GM19372 (cell line): Measurements from ENCODE around the gene MEAK7.

Source experiments
- ATAC-seq: cut with Tn5 transposase; IDR thresholded peaks from one replicate; pipeline ENCODE4 v1.9.1; 2021; ENCODE audit warnings: mild to moderate bottlenecking, low read depth, moderate library complexity; ENCODE audit not compliant: unreplicated experiment

Gene MEAK7

DNA sequence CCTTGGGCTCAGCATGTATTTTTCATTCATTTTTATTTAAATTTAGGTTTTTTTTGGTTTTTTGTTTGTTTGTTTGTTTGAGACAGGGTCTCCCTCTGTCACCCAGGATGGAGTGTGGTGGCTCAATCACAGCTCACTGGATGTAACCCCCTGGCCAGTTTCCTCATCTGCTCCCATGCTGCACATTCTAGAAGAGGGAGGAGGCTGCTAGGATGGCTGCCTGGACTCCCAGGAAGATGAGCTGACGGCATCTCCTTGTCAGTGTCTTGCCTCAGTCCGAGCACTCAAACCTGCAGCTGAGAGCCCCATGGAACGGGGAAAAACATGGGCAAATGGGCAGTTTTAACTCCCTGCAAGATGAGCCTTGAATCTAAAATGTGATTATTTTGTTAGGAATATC is 7.5 kb downstream of the MEAK7 start:
- ATAC-seq, result no peak

GRCh38 chr16:84495506-84495905 is 9.0 kb downstream of the MEAK7 start:
- ATAC-seq, result no peak

GRCh38 chr16:84489131-84489530 is 15.3 kb downstream of the MEAK7 start:
- ATAC-seq, result no peak

GRCh38 chr16:84487358-84487757 is 17.1 kb downstream of the MEAK7 start:
- no peak for ATAC-seq

DNA sequence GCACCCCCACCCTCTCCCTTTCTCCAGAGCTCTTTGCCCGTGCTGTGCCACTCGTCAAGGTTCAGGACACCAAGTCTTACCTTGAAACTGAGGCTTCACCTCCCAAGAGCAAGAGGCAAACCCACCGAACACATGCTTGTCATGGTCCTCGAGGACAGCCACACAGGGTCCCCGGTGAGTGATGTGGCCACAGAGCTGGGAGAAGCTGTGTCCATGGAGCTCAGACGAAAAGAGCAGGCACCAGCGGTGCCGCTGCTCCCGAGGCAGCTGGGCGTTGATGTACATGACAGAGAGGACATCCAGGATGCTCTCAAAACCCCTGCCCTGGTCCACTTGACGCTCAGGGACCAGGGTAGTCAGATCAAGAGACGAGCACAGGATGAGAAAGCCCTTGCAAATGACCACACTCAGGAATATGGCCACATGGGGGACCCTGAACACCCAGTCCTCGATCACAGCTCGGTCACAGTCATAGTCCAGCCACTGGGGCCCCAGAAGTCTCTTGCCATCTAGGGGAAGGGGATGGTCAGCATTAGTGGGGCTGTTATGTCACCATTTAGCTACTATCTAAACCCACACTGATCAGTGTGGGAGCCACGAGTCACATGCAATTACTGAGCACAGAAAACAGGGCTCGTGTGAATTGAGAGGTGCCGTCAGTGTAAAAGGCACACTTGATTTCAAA is 17.8 kb downstream of the MEAK7 start:
- no peak for ATAC-seq

GRCh38 chr16:84486126-84486525 is 18.3 kb downstream of the MEAK7 start:
- no peak for ATAC-seq

GRCh38 chr16:84485255-84486010 is 19.0 kb downstream of the MEAK7 start:
- no peak for ATAC-seq

- no peak for ATAC-seq
Measured at GRCh38 chr16:84484579-84485254, 19.7 kb downstream of the MEAK7 start.

- ATAC-seq, result no peak
Measured at GRCh38 chr16:84483882-84484565, 20.4 kb downstream of the MEAK7 start.

DNA sequence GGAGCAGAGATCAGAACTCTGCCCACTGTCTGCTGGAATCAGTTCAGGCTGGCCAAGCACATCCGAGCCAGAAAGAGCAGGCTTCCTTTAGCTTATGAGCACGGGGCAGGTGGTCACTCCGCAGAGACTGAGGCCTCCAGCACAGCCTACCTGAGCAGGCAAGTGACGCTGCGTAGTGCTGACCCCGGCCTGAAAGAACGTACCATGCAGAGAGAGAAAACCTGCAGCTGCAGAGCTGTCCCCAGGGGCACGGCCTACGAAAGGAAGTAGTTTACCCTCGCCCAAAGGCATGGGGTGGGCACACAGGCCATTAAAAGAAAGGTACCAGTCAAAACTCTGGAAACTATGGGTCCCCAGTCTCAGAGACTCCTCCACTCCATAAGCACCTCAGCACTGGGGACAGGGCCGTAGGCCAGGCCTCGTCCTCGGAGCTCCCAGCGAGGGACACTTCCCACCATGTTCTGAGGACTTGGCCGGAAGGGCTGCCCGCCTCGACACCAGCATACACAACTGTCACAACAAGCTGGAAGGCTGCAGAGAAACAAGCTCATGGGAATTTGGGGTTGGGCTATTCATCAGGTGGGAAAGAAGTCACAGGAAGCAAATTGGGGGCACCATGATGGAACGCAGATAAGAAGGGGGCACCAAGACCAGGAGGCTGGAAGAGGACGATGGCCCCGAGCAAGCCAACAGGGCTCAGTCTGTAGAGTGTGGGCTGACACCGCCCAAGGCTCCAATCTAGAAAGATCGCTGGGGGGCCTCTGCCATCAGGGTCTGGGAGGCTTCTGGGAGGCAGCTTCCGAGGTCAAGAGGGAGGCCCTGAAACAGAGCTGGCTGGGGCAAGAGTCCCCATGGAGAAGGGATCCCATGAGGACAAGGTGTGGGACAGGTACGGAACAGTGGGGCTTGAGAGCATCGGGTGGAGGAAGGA is 21.2 kb downstream of the MEAK7 start:
- ATAC-seq, result no peak

DNA sequence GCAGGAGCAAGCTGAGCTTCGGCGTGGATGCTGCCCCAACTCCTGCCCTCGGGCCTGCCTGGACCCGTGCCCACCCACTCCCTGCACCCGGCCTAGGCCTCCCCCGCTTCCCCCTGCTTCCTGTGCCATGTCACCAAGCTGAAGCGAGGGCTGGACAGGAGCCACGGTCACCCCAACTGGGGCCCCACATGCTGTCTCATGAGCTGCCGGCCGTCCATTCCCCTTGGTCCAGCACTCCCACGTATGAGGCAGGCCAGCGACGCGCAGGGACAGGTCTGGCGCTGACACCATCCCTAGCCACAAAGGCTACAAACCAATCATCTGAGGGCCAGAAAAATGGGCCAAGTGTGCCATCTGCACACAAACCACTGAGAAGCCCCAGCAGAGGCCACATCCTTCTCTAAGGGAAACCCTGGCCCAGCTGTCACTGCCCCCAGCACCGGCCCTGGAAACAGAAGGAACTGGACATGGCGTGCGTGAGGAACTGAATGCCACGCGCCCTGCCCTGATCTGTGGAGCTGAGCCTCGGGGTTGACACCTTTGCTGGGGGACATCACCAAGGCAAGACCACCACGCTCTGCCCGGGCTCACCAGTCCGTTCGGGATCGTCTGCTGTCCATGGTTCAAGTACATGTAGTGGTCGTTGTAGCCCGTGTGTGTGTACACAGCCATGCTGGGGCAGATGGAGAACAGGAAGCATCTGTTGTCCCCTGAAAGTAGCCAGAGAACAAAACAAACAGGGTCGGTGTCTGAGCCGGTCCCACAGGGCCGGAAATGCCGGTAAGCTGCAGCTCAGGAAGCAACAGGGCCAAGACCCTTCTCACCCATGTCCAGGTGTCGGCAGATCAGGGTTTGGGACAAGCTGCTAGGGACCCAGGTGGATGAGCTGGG is 22.2 kb downstream of the MEAK7 start:
- ATAC-seq, result no peak

GRCh38 chr16:84481051-84481735 is 23.3 kb downstream of the MEAK7 start:
- no peak for ATAC-seq

DNA sequence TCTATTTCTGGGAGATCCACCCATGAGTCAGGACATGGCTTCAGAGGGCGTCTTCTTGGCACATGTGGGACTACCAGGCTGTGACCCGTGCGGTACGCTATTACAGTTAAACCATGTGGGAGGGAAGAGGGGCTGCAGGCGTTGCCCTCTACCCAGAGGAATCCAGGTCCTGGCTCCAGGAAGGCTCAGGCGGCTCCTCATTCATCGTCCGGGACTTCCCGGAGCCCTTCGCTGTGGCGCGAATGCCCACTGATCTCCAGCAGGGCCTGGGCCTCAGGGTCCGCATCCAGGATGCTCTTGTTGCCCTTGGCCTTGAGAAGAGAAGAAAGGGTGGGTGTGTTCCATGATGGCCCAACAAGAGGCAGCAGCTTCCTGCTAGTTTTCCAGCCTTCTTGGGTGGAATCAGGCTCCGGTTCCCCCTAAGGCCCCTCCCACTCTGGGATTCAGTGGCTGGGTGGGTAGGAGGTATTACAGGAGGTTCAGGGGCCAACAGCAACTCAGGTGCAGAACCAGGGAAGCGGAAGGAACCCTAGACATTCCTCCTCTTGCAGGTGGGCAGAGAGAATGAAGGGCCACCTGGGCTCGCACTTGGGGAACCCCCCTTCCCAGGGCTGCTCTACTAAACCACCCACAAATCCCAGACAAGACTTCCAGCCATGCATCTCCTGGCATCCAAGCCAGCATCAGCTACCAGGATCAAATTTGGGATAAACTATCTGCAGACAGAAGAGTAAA is 24.6 kb downstream of the MEAK7 start:
- ATAC-seq, result no peak

DNA sequence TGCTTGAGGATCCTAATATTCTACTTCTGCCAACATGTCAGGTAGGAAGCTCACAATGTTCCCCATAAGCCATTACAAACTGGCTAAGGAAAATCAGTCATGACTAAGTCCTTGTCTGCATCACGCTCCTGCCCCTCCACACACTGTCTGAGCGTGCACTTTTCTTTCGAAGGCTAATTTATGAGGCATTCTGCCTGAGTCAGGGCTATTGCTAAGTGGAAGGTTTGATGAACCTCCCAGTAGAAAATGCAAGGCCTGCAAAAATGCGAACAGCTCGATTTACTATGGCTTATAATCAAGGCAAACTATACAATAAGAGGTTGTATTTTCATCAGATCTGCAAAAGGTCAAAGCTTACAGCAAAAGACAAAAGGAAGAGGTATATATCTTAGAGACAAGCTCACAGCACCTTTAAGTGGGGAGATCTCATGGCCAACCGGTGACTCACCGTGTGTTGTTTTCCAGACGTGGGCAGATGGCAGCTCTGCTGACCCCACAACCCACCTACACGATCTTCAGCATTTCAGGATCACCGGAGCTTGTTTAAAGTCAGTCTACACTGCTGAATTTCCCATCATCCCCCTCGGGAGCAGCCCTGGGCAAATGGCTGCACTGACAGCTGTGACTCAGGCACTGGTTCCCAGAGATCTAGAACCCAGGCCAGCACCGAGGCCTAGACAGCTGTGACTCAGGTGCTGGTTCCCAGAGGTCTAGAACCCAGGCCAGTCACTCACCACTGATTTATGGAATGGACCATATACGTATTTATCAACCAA is 26.1 kb downstream of the MEAK7 start:
- ATAC-seq, result no peak

DNA sequence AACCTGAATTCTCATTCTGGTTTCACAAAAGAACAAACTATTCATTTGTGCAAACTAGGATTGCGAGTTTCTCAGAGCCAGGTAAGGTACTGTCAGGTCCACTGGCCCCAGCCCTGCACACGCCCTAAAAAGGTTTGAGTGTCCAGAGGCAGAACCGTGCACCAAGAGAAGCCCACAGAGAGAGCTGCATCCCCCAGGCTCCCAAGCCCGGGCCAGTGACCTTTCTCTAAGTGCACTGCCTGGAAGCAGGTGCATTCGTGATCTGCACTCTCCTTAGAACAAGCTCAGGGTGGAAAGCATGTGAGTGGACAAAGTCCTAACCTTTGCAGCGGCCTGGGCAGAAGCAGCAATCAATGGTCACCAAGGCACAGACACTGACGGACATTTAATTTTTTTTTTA is 26.8 kb downstream of the MEAK7 start:
- no peak for ATAC-seq

GRCh38 chr16:84476401-84476800 is 28.1 kb downstream of the MEAK7 start:
- no peak for ATAC-seq

DNA sequence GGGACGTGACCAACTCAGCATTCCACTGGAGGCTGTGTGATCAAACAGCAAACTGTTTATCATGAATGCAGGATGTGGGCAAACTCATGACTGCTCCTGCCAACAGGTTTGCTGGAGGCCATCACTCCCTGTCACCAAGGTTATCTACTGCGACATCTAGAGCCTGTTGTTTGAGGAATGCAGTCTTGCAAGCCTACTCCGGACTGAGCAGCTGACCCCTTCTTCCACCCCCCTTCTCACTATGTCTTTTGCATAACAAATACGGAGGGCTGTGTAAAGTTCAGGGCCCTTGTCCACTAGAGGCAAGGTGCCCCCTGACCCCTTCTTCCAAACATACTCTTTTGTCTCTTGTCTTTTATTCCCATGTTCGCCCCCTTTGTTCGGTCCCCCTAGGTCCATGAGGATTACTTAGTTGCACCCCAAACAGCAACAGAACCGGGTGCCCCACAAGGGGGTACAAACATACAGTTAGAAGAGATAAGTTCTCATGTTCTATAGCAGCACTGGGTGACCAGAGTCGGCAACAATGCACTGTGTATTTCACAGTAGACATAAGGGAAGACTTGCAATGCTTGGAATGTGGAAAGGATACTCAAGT is 28.7 kb downstream of the MEAK7 start:
- ATAC-seq, result no peak
